DMS 273 (cell line): Measurements from ENCODE around the gene RPL27A.

Source experiments
- DNase-seq: peaks from one replicate; lab custom pipeline; 2025; ENCODE audit not compliant: unreplicated experiment; lab: John Stamatoyannopoulos, UW

RPL27A gene

GRCh38 chr11:8672346-8672745 lies 10.2 kb upstream of the RPL27A start:
- DNase-seq = no peak

- DNase-seq = no peak
Observed at GRCh38 chr11:8674859-8675258, 7.7 kb upstream of the RPL27A start.

GRCh38 chr11:8676458-8676857 lies 6.1 kb upstream of the RPL27A start:
- no peak for DNase-seq

- DNase-seq = no peak
Observed at GRCh38 chr11:8679006-8679405, 3.6 kb upstream of the RPL27A start.

- no peak for DNase-seq
Observed at GRCh38 chr11:8681837-8682302, 722 bp upstream of the RPL27A start.

GRCh38 chr11:8683115-8683807 lies 669 bp downstream of the RPL27A start:
- DNase-seq = no peak

GRCh38 chr11:8684600-8685290 lies 2.2 kb downstream of the RPL27A start:
- DNase-seq = no peak

GRCh38 chr11:8685306-8685705 lies 2.7 kb downstream of the RPL27A start:
- no peak for DNase-seq

- no peak for DNase-seq
Observed at GRCh38 chr11:8685820-8686219, 3.2 kb downstream of the RPL27A start.

GRCh38 chr11:8686325-8686724 lies 3.7 kb downstream of the RPL27A start:
- DNase-seq = no peak

GRCh38 chr11:8688414-8689362 lies 6.1 kb downstream of the RPL27A start:
- DNase-seq = peak; percentile 96

GRCh38 chr11:8689726-8690255 lies 7.2 kb downstream of the RPL27A start:
- no peak for DNase-seq

- DNase-seq = peak; percentile 12
Observed at GRCh38 chr11:8690374-8691342, 8.1 kb downstream of the RPL27A start.

- no peak for DNase-seq
Observed at GRCh38 chr11:8691601-8692000, 9.0 kb downstream of the RPL27A start.

- DNase-seq = no peak
Observed at GRCh38 chr11:8692417-8692816, 9.8 kb downstream of the RPL27A start.

- DNase-seq = peak; percentile 11
Observed at GRCh38 chr11:8693010-8693551, 10.5 kb downstream of the RPL27A start.

- DNase-seq = no peak
Observed at GRCh38 chr11:8693555-8693954, 11.0 kb downstream of the RPL27A start.

GRCh38 chr11:8694137-8694536 lies 11.5 kb downstream of the RPL27A start:
- DNase-seq = no peak

GRCh38 chr11:8697054-8697453 lies 14.5 kb downstream of the RPL27A start:
- DNase-seq = no peak

- no peak for DNase-seq
Observed at GRCh38 chr11:8698379-8698851, 15.8 kb downstream of the RPL27A start.
